Astrocyte (in vitro differentiated cells and primary cell): ENCODE data around the gene PPAN. TPM values are rescaled to one million over a fixed set of nuclear protein-coding genes. Genes with fewer than 3 reads are reported as not detected.
A peak's percentile ranks its signal among the peaks of the same experiment; 100 is the strongest.

Source experiments
- DNase-seq: peaks from one replicate; pipeline ENCODE4 v3.0.0-alpha.2; 2010; ENCODE audit warnings: low read depth
- FAIRE-seq: peaks from 2 replicates; lab custom pipeline; 2011; peaks lifted over from hg19 to GRCh38; lab: Jason Lieb, UNC
- H2AFZ ChIP-seq: 2 replicates; pipeline ENCODE4 v1.6.0; 2012; ENCODE audit warnings: low read depth, low read length, inconsistent platforms
- H3K27ac ChIP-seq: 2 replicates; pipeline ENCODE4 v1.5.1; 2011; ENCODE audit warnings: low read depth, low read length, inconsistent platforms
- H3K27me3 ChIP-seq: 2 replicates; pipeline ENCODE4 v1.6.0; 2011; ENCODE audit warnings: low read length, inconsistent platforms; ENCODE audit not compliant: insufficient read depth
- H3K36me3 ChIP-seq: 2 replicates; pipeline ENCODE4 v1.5.1; 2011; ENCODE audit warnings: low read length, inconsistent platforms; ENCODE audit not compliant: insufficient read depth
- H3K4me1 ChIP-seq: 2 replicates; pipeline ENCODE4 v1.5.1; 2011; ENCODE audit warnings: low read length, inconsistent platforms; ENCODE audit not compliant: insufficient read depth
- H3K4me2 ChIP-seq: 2 replicates; pipeline ENCODE4 v1.6.0; 2012; ENCODE audit warnings: low read length, inconsistent platforms
- H3K4me3 ChIP-seq: 2 replicates; pipeline ENCODE4 v1.5.1; 2011; ENCODE audit warnings: low read depth, mild to moderate bottlenecking, low read length, inconsistent platforms; ENCODE audit not compliant: insufficient read depth
- H3K79me2 ChIP-seq: 2 replicates; pipeline ENCODE4 v1.6.0; 2012; ENCODE audit warnings: mild to moderate bottlenecking, low read length, inconsistent platforms; ENCODE audit not compliant: insufficient read depth
- H3K9ac ChIP-seq: 2 replicates; pipeline ENCODE4 v1.6.0; 2012; ENCODE audit warnings: mild to moderate bottlenecking, low read length, inconsistent platforms
- H3K9me3 ChIP-seq: 2 replicates; pipeline ENCODE4 v1.5.1; 2012; ENCODE audit warnings: low read depth, mild to moderate bottlenecking, low read length, inconsistent platforms; ENCODE audit not compliant: insufficient read depth
- H4K20me1 ChIP-seq: 2 replicates; pipeline ENCODE4 v1.6.0; 2012; ENCODE audit warnings: low read length, inconsistent platforms; ENCODE audit not compliant: insufficient read depth
- H3K27ac Mint-ChIP-seq: one replicate; pipeline ENCODE4 v1.8.0; 2021; ENCODE audit warnings: mild to moderate bottlenecking, mixed read lengths; ENCODE audit not compliant: unreplicated experiment
- H3K27me3 Mint-ChIP-seq: one replicate; pipeline ENCODE4 v1.8.0; 2021; ENCODE audit warnings: low read depth, mixed read lengths; ENCODE audit not compliant: unreplicated experiment
- H3K36me3 Mint-ChIP-seq: one replicate; pipeline ENCODE4 v1.8.0; 2021; ENCODE audit warnings: low read depth, mixed read lengths; ENCODE audit not compliant: unreplicated experiment
- H3K4me1 Mint-ChIP-seq: one replicate; pipeline ENCODE4 v1.8.0; 2021; ENCODE audit warnings: low read depth, mixed read lengths; ENCODE audit not compliant: unreplicated experiment
- H3K4me3 Mint-ChIP-seq: one replicate; pipeline ENCODE4 v1.8.0; 2021; ENCODE audit warnings: mild to moderate bottlenecking, moderate library complexity, mixed read lengths; ENCODE audit not compliant: unreplicated experiment
- H3K9me3 Mint-ChIP-seq: one replicate; pipeline ENCODE4 v1.8.0; 2021; ENCODE audit warnings: mild to moderate bottlenecking, mixed read lengths; ENCODE audit not compliant: unreplicated experiment
- CTCF ChIP-seq: IDR thresholded peaks from 2 replicates; pipeline ENCODE4 v1.5.1; 2011; ENCODE audit warnings: low read depth, mild to moderate bottlenecking, inconsistent platforms, low read length, moderate library complexity; ENCODE audit not compliant: insufficient read depth
- EZH2 ChIP-seq: IDR thresholded peaks from 2 replicates; pipeline ENCODE4 v1.6.1; 2012; ENCODE audit warnings: mild to moderate bottlenecking, low read length, inconsistent platforms; ENCODE audit not compliant: insufficient read depth
- total RNA-seq: library from RNA; stranded (reverse); gene quantifications from 2 replicates; pipeline ENCODE4 v1.2.1, GENCODE V29; 2021

PPAN gene
- total RNA-seq, 1 donor from 2014 or later, result 55.6 TPM

- peaks cover 5% of the 10 kb centered on the region for H3K9me3 ChIP-seq
- no peaks in the 10 kb centered on the region for H4K20me1 ChIP-seq
- no peak for DNase-seq
- Mint-ChIP-seq H3K4me1 (peaks cover 1% of the 10 kb centered on the region), H3K27me3 (no peaks in the 10 kb centered on the region), H3K4me3 (peak overlapping the region; percentile 12), H3K36me3 (peaks cover 35% of the 10 kb centered on the region), H3K9me3 (no peaks in the 10 kb centered on the region), H3K27ac (no peak overlapping the region)
- no peak overlapping the region for H3K4me2 ChIP-seq
- no peak overlapping the region for H3K9ac ChIP-seq
- no peaks in the 10 kb centered on the region for H3K27me3 ChIP-seq
- no peak for TF ChIP-seq EZH2
- no peak for TF ChIP-seq CTCF
- FAIRE-seq, result no peak
- H2AFZ ChIP-seq, result no peak overlapping the region
- H3K4me3 ChIP-seq, result no peak overlapping the region
- H3K27ac ChIP-seq, result no peak overlapping the region
- peaks cover 3% of the 10 kb centered on the region for H3K4me1 ChIP-seq
- no peaks in the 10 kb centered on the region for H3K79me2 ChIP-seq
- no peaks in the 10 kb centered on the region for H3K36me3 ChIP-seq
Measured at GRCh38 chr19:10092648-10093294, 13.4 kb upstream of the PPAN start.

- DNase-seq, result no peak
- Histone ChIP-seq H3K4me2 (no peak overlapping the region), H3K4me1 (peaks cover 3% of the 10 kb centered on the region), H3K4me3 (no peak overlapping the region), H3K27ac (no peak overlapping the region), H3K36me3 (no peaks in the 10 kb centered on the region), H3K9me3 (peaks cover 5% of the 10 kb centered on the region), H3K9ac (no peak overlapping the region), H4K20me1 (no peaks in the 10 kb centered on the region), H3K79me2 (no peaks in the 10 kb centered on the region), H2AFZ (no peak overlapping the region), H3K27me3 (no peaks in the 10 kb centered on the region)
- Mint-ChIP-seq H3K27me3 (no peaks in the 10 kb centered on the region), H3K36me3 (peaks cover 31% of the 10 kb centered on the region), H3K27ac (no peak overlapping the region), H3K4me3 (no peak overlapping the region), H3K9me3 (no peaks in the 10 kb centered on the region), H3K4me1 (peaks cover 1% of the 10 kb centered on the region)
- no peak for FAIRE-seq
- TF ChIP-seq CTCF (no peak), EZH2 (no peak)
Measured at GRCh38 chr19:10093295-10094186, 12.6 kb upstream of the PPAN start.
